GM23248 (cell line): ENCODE data around the gene PCMTD2.

Experiments
- EZH2 ChIP-seq: fragments of 200-600 bp; sonication (generic); IDR thresholded peaks from 2 replicates; pipeline ENCODE4 v1.6.1; 2018; ENCODE audit warnings: antibody characterized with exemption, mild to moderate bottlenecking; ENCODE audit not compliant: insufficient read depth, poor library complexity, severe bottlenecking
- EZH2phosphoT487 ChIP-seq: fragments of 200-600 bp; sonication (generic); IDR thresholded peaks from 2 replicates; pipeline ENCODE4 v1.6.1; 2018; ENCODE audit warnings: antibody characterized with exemption, moderate library complexity, mild to moderate bottlenecking, low read depth; ENCODE audit not compliant: insufficient read depth

GRCh38 chr20:64283646-64284045, 28.1 kb downstream of the PCMTD2 start:
- TF ChIP-seq EZH2 (no peak), EZH2phosphoT487 (no peak)
